ENCODE measurements around the gene HSD17B2.
A peak's percentile ranks its signal among the peaks of the same experiment; 100 is the strongest.
"Not testable (repeated sequence)": the region's sequence is repeated elsewhere in the genome, so short reads cannot be mapped to it uniquely, and the experiment has no call there.

The HSD17B2 gene

GRCh38 chr16:82136956-82137821 is 102.1 kb downstream of the HSD17B2 start:
- Histone ChIP-seq H3K27ac (ENCODE audit: low read length, poor library complexity, severe bottlenecking) (no peak overlapping the region), H3K14ac (ENCODE audit: low read length in 2 of 2) (no peak overlapping the region), H3K79me1 (replicated peaks; ENCODE audit: low read length, poor library complexity, severe bottlenecking) (peaks cover 2% of the 10 kb centered on the region), H2AFZ (ENCODE audit: low read depth, low read length) (no peak overlapping the region), H4K8ac (ENCODE audit: low read length) (no peak overlapping the region), H2BK12ac (ENCODE audit: low read length in 2 of 2) (no peak overlapping the region), H2BK120ac (ENCODE audit: low read depth, low read length) (no peak overlapping the region), H3K9ac (ENCODE audit: low read length) (no peak overlapping the region), H3K4me1 (ENCODE audit: control insufficient read depth, insufficient read depth, low read depth, low read length) (peaks cover 1% of the 10 kb centered on the region), H3K4me3 (ENCODE audit: insufficient read depth in 1 of 2, low read depth in 1 of 2, low read length in 2 of 2) (no peak overlapping the region), H3K36me3 (ENCODE audit: control insufficient read depth in 1 of 2, insufficient read depth in 2 of 2, low read depth in 1 of 2, low read length in 2 of 2) (peaks cover 3 to 10% of the 10 kb centered on the region in 2 experiments), H3K4me2 (ENCODE audit: low read length, poor library complexity, severe bottlenecking) (no peak overlapping the region), H2BK5ac (ENCODE audit: low read depth, low read length, poor library complexity, severe bottlenecking) (no peak overlapping the region), H3K18ac (ENCODE audit: low read depth in 1 of 2, low read length in 2 of 2) (no peak overlapping the region), H3K23ac (ENCODE audit: low read length in 2 of 2) (no peak overlapping the region), H4K91ac (ENCODE audit: low read length) (no peak overlapping the region), H2AK5ac (ENCODE audit: low read length, severe bottlenecking) (no peak overlapping the region), H3K27me3 (ENCODE audit: control insufficient read depth in 1 of 2, insufficient read depth in 1 of 2, low read length in 2 of 2) (no peaks in the 10 kb centered on the region), H3K9me3 (ENCODE audit: control insufficient read depth, low read length) (no peaks in the 10 kb centered on the region), H3K4ac (ENCODE audit: low read depth in 1 of 2, low read length in 2 of 2) (no peak overlapping the region), H2BK15ac (ENCODE audit: low read depth, poor library complexity, severe bottlenecking) (no peak overlapping the region)
- no peak for DNase-seq
- 94% methylated on average over 9 of the region's 9 CpGs for WGBS

- no peak overlapping the region for H2AK5ac ChIP-seq (ENCODE audit: low read length, severe bottlenecking)
- 100% methylated on average over 3 of the region's 3 CpGs for WGBS
- no peak overlapping the region for H3K23ac ChIP-seq (ENCODE audit: low read length in 2 of 2)
- H3K9me3 ChIP-seq (ENCODE audit: control insufficient read depth, low read length) = no peaks in the 10 kb centered on the region
- H2BK15ac ChIP-seq (ENCODE audit: low read depth, poor library complexity, severe bottlenecking) = no peak overlapping the region
- H3K14ac ChIP-seq (ENCODE audit: low read length in 2 of 2) = no peak overlapping the region
- peaks cover 2% of the 10 kb centered on the region for H3K79me1 ChIP-seq (replicated peaks; ENCODE audit: low read length, poor library complexity, severe bottlenecking)
- no peaks in the 10 kb centered on the region for H3K27me3 ChIP-seq (ENCODE audit: control insufficient read depth in 1 of 2, insufficient read depth in 1 of 2, low read length in 2 of 2)
- H2AFZ ChIP-seq (ENCODE audit: low read depth, low read length) = no peak overlapping the region
- DNase-seq = no peak
- no peak overlapping the region for H4K8ac ChIP-seq (ENCODE audit: low read length)
- H3K36me3 ChIP-seq (ENCODE audit: control insufficient read depth in 1 of 2, insufficient read depth in 2 of 2, low read depth in 1 of 2, low read length in 2 of 2) = peaks cover 3 to 10% of the 10 kb centered on the region in 2 experiments
- no peak overlapping the region for H3K4me2 ChIP-seq (ENCODE audit: low read length, poor library complexity, severe bottlenecking)
- H3K4me3 ChIP-seq (ENCODE audit: insufficient read depth in 1 of 2, low read depth in 1 of 2, low read length in 2 of 2) = no peak overlapping the region
- H3K9ac ChIP-seq (ENCODE audit: low read length) = no peak overlapping the region
- no peak overlapping the region for H2BK5ac ChIP-seq (ENCODE audit: low read depth, low read length, poor library complexity, severe bottlenecking)
- no peak overlapping the region for H3K27ac ChIP-seq (ENCODE audit: low read length, poor library complexity, severe bottlenecking)
- H3K4ac ChIP-seq (ENCODE audit: low read depth in 1 of 2, low read length in 2 of 2) = no peak overlapping the region
- H3K18ac ChIP-seq (ENCODE audit: low read depth in 1 of 2, low read length in 2 of 2) = no peak overlapping the region
- no peak overlapping the region for H2BK120ac ChIP-seq (ENCODE audit: low read depth, low read length)
- peaks cover 1% of the 10 kb centered on the region for H3K4me1 ChIP-seq (ENCODE audit: control insufficient read depth, insufficient read depth, low read depth, low read length)
- no peak overlapping the region for H2BK12ac ChIP-seq (ENCODE audit: low read length in 2 of 2)
- no peak overlapping the region for H4K91ac ChIP-seq (ENCODE audit: low read length)
Measured at GRCh38 chr16:82137822-82138167, 102.7 kb downstream of the HSD17B2 start.

- Histone ChIP-seq H3K9ac (ENCODE audit: low read length) (no peak overlapping the region), H3K9me3 (ENCODE audit: control insufficient read depth, low read length) (no peaks in the 10 kb centered on the region), H3K14ac (ENCODE audit: low read length in 2 of 2) (no peak overlapping the region), H2AFZ (ENCODE audit: low read depth, low read length) (no peak overlapping the region), H4K91ac (ENCODE audit: low read length) (peak overlapping the region; percentile 50), H3K18ac (ENCODE audit: low read depth in 1 of 2, low read length in 2 of 2) (no peak overlapping the region), H2BK120ac (ENCODE audit: low read depth, low read length) (no peak overlapping the region), H2BK5ac (ENCODE audit: low read depth, low read length, poor library complexity, severe bottlenecking) (no peak overlapping the region), H3K4me2 (ENCODE audit: low read length, poor library complexity, severe bottlenecking) (no peak overlapping the region), H2BK12ac (ENCODE audit: low read length in 2 of 2) (no peak overlapping the region), H3K4me3 (ENCODE audit: insufficient read depth in 1 of 2, low read depth in 1 of 2, low read length in 2 of 2) (no peak overlapping the region), H3K79me1 (replicated peaks; ENCODE audit: low read length, poor library complexity, severe bottlenecking) (peaks cover 2% of the 10 kb centered on the region), H3K4me1 (ENCODE audit: control insufficient read depth, insufficient read depth, low read depth, low read length) (peaks cover 1% of the 10 kb centered on the region), H4K8ac (ENCODE audit: low read length) (peak overlapping the region; percentile 84), H3K27ac (ENCODE audit: low read length, poor library complexity, severe bottlenecking) (no peak overlapping the region), H2AK5ac (ENCODE audit: low read length, severe bottlenecking) (no peak overlapping the region), H3K27me3 (ENCODE audit: control insufficient read depth in 1 of 2, insufficient read depth in 1 of 2, low read length in 2 of 2) (no peaks in the 10 kb centered on the region), H3K23ac (ENCODE audit: low read length in 2 of 2) (no peak overlapping the region), H3K36me3 (ENCODE audit: control insufficient read depth in 1 of 2, insufficient read depth in 2 of 2, low read depth in 1 of 2, low read length in 2 of 2) (peaks cover 3 to 10% of the 10 kb centered on the region in 2 experiments), H3K4ac (ENCODE audit: low read depth in 1 of 2, low read length in 2 of 2) (peak overlapping the region in 1 of 2 experiments; percentile 61), H2BK15ac (ENCODE audit: low read depth, poor library complexity, severe bottlenecking) (no peak overlapping the region)
- 90% methylated on average over 14 of the region's 15 CpGs for WGBS
- DNase-seq = no peak
Measured at GRCh38 chr16:82138478-82139285, 103.6 kb downstream of the HSD17B2 start.

- H3K4me2 ChIP-seq (ENCODE audit: low read length, poor library complexity, severe bottlenecking); H3K4ac ChIP-seq (ENCODE audit: low read depth in 1 of 2, low read length in 2 of 2); H3K36me3 ChIP-seq (ENCODE audit: control insufficient read depth in 1 of 2, insufficient read depth in 2 of 2, low read depth in 1 of 2, low read length in 2 of 2); H3K4me3 ChIP-seq (ENCODE audit: insufficient read depth in 1 of 2, low read depth in 1 of 2, low read length in 2 of 2); DNase-seq; H2BK15ac ChIP-seq (ENCODE audit: low read depth, poor library complexity, severe bottlenecking); H3K79me1 ChIP-seq (replicated peaks; ENCODE audit: low read length, poor library complexity, severe bottlenecking); H2BK5ac ChIP-seq (ENCODE audit: low read depth, low read length, poor library complexity, severe bottlenecking); H2BK120ac ChIP-seq (ENCODE audit: low read depth, low read length); H2AK5ac ChIP-seq (ENCODE audit: low read length, severe bottlenecking); H3K23ac ChIP-seq (ENCODE audit: low read length in 2 of 2); H3K9ac ChIP-seq (ENCODE audit: low read length); H3K14ac ChIP-seq (ENCODE audit: low read length in 2 of 2); H3K27me3 ChIP-seq (ENCODE audit: control insufficient read depth in 1 of 2, insufficient read depth in 1 of 2, low read length in 2 of 2); H3K27ac ChIP-seq (ENCODE audit: low read length, poor library complexity, severe bottlenecking); H3K4me1 ChIP-seq (ENCODE audit: control insufficient read depth, insufficient read depth, low read depth, low read length); H2BK12ac ChIP-seq (ENCODE audit: low read length in 2 of 2); H3K9me3 ChIP-seq (ENCODE audit: control insufficient read depth, low read length); H2AFZ ChIP-seq (ENCODE audit: low read depth, low read length): not testable (repeated sequence)
- H4K91ac ChIP-seq (ENCODE audit: low read length) = peak overlapping the region; percentile 50
- WGBS = 70% methylated on average over 11 of the region's 19 CpGs
- peak overlapping the region in 1 of 2 experiments; percentile 21 for H3K18ac ChIP-seq (ENCODE audit: low read depth in 1 of 2, low read length in 2 of 2)
- peak overlapping the region; percentile 77 for H4K8ac ChIP-seq (ENCODE audit: low read length)
Measured at GRCh38 chr16:82139286-82139571, 104.2 kb downstream of the HSD17B2 start.
